ENCODE results near the gene PLEKHM2. TPM values are rescaled to one million over a fixed set of nuclear protein-coding genes. Genes with fewer than 3 reads are reported as not detected.

The PLEKHM2 gene
- total RNA-seq, 1 donor = 132 TPM

- Histone ChIP-seq H3K27me3 (ENCODE audit: insufficient read depth, low read length) (no peaks in the 10 kb centered on the region), H4K20me1 (ENCODE audit: insufficient read depth, low read length) (no peaks in the 10 kb centered on the region), H3K9me3 (ENCODE audit: low read depth, low read length) (no peaks in the 10 kb centered on the region), H3K36me3 (ENCODE audit: insufficient read depth, low read length) (peaks cover 31% of the 10 kb centered on the region), H3K4me1 (ENCODE audit: insufficient read depth, low read length) (no peaks in the 10 kb centered on the region), H3K4me2 (ENCODE audit: insufficient read depth, low read length) (no peak overlapping the region), H3K27ac (ENCODE audit: low read depth, low read length) (no peak overlapping the region), H3K4me3 (ENCODE audit: insufficient read depth, low read length) (no peak overlapping the region), H3K79me2 (ENCODE audit: insufficient read depth, low read length) (no peaks in the 10 kb centered on the region), H2AFZ (ENCODE audit: low read length) (no peak overlapping the region)
- TF ChIP-seq CTCF (IDR thresholded peaks at IDR 0.05; ENCODE audit: extremely low read depth, low read depth, low read length) = no peak
- DNase-seq (ENCODE audit: insufficient read length, low spot score, missing footprints) = no peak
Observed at GRCh38 chr1:15662477-15662876, 21.6 kb upstream of the PLEKHM2 start.

DNA sequence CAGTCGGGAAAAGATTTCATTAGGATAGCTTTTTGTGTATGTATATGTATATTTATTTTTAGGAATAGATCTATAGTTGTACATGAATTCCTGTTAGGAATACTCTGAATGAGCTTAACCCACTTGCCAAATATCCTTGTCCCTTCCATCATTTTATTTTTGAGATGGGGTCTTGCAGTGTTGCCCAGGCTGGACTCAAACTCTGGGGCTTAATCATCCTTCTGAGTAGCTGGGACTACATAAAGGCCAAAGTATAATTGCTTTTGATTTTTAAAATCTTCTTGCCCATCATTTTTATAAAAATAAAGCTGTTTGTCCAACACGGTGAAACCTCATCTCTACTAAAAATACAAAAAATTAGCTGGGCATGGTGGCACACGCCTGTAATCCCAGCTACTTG is 20.2 kb upstream of the PLEKHM2 start:
- Histone ChIP-seq H2AFZ (ENCODE audit: low read length) (no peak overlapping the region), H3K4me1 (ENCODE audit: insufficient read depth, low read length) (no peaks in the 10 kb centered on the region), H3K4me3 (ENCODE audit: insufficient read depth, low read length) (no peak overlapping the region), H3K36me3 (ENCODE audit: insufficient read depth, low read length) (peaks cover 27% of the 10 kb centered on the region), H3K9me3 (ENCODE audit: low read depth, low read length) (no peaks in the 10 kb centered on the region), H3K4me2 (ENCODE audit: insufficient read depth, low read length) (no peak overlapping the region), H4K20me1 (ENCODE audit: insufficient read depth, low read length) (no peaks in the 10 kb centered on the region), H3K27me3 (ENCODE audit: insufficient read depth, low read length) (no peaks in the 10 kb centered on the region), H3K79me2 (ENCODE audit: insufficient read depth, low read length) (no peaks in the 10 kb centered on the region), H3K27ac (ENCODE audit: low read depth, low read length) (no peak overlapping the region)
- TF ChIP-seq CTCF (IDR thresholded peaks at IDR 0.05; ENCODE audit: extremely low read depth, low read depth, low read length) = no peak
- DNase-seq (ENCODE audit: insufficient read length, low spot score, missing footprints) = no peak

GRCh38 chr1:15667362-15667761 is 16.8 kb upstream of the PLEKHM2 start:
- Histone ChIP-seq H3K36me3 (ENCODE audit: insufficient read depth, low read length) (no peaks in the 10 kb centered on the region), H3K79me2 (ENCODE audit: insufficient read depth, low read length) (no peaks in the 10 kb centered on the region), H2AFZ (ENCODE audit: low read length) (no peak overlapping the region), H3K9me3 (ENCODE audit: low read depth, low read length) (no peaks in the 10 kb centered on the region), H4K20me1 (ENCODE audit: insufficient read depth, low read length) (peaks cover 4% of the 10 kb centered on the region), H3K4me3 (ENCODE audit: insufficient read depth, low read length) (no peak overlapping the region), H3K4me1 (ENCODE audit: insufficient read depth, low read length) (no peaks in the 10 kb centered on the region), H3K27me3 (ENCODE audit: insufficient read depth, low read length) (no peaks in the 10 kb centered on the region), H3K4me2 (ENCODE audit: insufficient read depth, low read length) (no peak overlapping the region), H3K27ac (ENCODE audit: low read depth, low read length) (no peak overlapping the region)
- TF ChIP-seq CTCF (IDR thresholded peaks at IDR 0.05; ENCODE audit: extremely low read depth, low read depth, low read length) = no peak
- no peak for DNase-seq (ENCODE audit: insufficient read length, low spot score, missing footprints)

DNA sequence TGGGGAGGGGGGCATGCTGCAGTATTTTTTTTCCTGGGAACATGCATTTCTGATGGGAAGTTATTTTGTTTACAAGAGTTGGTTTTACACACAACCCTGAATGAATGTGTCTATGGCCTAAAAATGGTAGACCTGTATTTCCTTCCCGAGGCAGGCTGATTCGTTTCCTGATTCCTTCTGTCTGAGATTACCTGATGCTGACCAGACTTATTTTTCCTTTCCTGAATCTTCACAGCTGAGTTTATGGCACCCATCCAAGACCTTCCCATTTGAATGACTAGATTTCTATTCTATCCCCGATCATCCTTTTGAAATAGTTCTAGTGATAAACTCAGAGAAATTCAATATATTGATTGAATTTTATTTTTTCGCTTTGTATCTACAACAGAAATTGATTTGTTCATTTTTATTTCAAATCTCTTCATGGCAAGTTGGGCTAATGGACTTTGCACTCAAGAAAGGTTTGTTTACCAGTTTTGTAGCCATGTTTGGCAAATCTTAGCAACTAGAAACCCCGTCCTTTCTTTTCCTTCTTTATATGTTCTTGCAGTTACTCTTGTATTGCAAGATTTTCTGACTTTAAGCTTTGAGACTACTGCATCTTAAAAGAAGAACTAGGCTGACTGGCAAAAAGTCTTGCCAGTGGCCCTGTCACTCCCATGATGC is 15.9 kb upstream of the PLEKHM2 start:
- TF ChIP-seq CTCF (IDR thresholded peaks at IDR 0.05; ENCODE audit: extremely low read depth, low read depth, low read length) = no peak
- Histone ChIP-seq H4K20me1 (ENCODE audit: insufficient read depth, low read length) (peaks cover 4% of the 10 kb centered on the region), H3K9me3 (ENCODE audit: low read depth, low read length) (no peaks in the 10 kb centered on the region), H3K4me1 (ENCODE audit: insufficient read depth, low read length) (no peaks in the 10 kb centered on the region), H3K36me3 (ENCODE audit: insufficient read depth, low read length) (no peaks in the 10 kb centered on the region), H3K4me2 (ENCODE audit: insufficient read depth, low read length) (no peak overlapping the region), H3K27ac (ENCODE audit: low read depth, low read length) (no peak overlapping the region), H3K4me3 (ENCODE audit: insufficient read depth, low read length) (no peak overlapping the region), H3K27me3 (ENCODE audit: insufficient read depth, low read length) (no peaks in the 10 kb centered on the region), H3K79me2 (ENCODE audit: insufficient read depth, low read length) (no peaks in the 10 kb centered on the region), H2AFZ (ENCODE audit: low read length) (no peak overlapping the region)
- DNase-seq (ENCODE audit: insufficient read length, low spot score, missing footprints) = no peak

Measured in osteoblast (primary cell).